GM19023 (cell line): Measurements from ENCODE around the gene C5orf15.

Experiments used
- ATAC-seq: cut with Tn5 transposase; IDR thresholded peaks from one replicate; pipeline ENCODE4 v1.9.1; 2021; ENCODE audit warnings: mild to moderate bottlenecking, moderate library complexity; ENCODE audit not compliant: unreplicated experiment

The C5orf15 gene

GRCh38 chr5:133968204-133968980, at the start of gene C5orf15:
Gene C5orf15, minus strand, starts transcription at chr5:133968625. Its CDS starts 41 bp downstream, at chr5:133968584.
- ATAC-seq: peak; percentile 98

GRCh38 chr5:134008266-134008749, 39.9 kb upstream of the C5orf15 start:
- no peak for ATAC-seq

GRCh38 chr5:134007581-134008265, 39.3 kb upstream of the C5orf15 start:
- no peak for ATAC-seq

GRCh38 chr5:134006115-134006514, 37.7 kb upstream of the C5orf15 start:
- no peak for ATAC-seq

GRCh38 chr5:134005417-134006061, 37.1 kb upstream of the C5orf15 start:
- ATAC-seq: no peak

- peak; percentile 74 for ATAC-seq
Observed at GRCh38 chr5:134004626-134005416, 36.4 kb upstream of the C5orf15 start, which contains the start of gene VDAC1. Gene VDAC1, minus strand, starts transcription at chr5:134004975. Its CDS starts 11,963 bp downstream, at chr5:133993012.

- ATAC-seq: peak; percentile 37
Observed at GRCh38 chr5:134003817-134004625, 35.6 kb upstream of the C5orf15 start.

- ATAC-seq: no peak
Observed at GRCh38 chr5:134003064-134003816, 34.8 kb upstream of the C5orf15 start.

- ATAC-seq: no peak
Observed at GRCh38 chr5:134001938-134002731, 33.7 kb upstream of the C5orf15 start.

GRCh38 chr5:134000696-134001453, 32.5 kb upstream of the C5orf15 start:
- ATAC-seq: no peak

GRCh38 chr5:134000091-134000511, 31.7 kb upstream of the C5orf15 start:
- ATAC-seq: no peak

GRCh38 chr5:133998807-133999206, 30.4 kb upstream of the C5orf15 start:
- ATAC-seq: no peak

GRCh38 chr5:133998042-133998441, 29.6 kb upstream of the C5orf15 start:
- ATAC-seq: no peak

GRCh38 chr5:133996683-133997252, 28.3 kb upstream of the C5orf15 start:
- ATAC-seq: no peak

- no peak for ATAC-seq
Observed at GRCh38 chr5:133995883-133996563, 27.6 kb upstream of the C5orf15 start.

- ATAC-seq: no peak
Observed at GRCh38 chr5:133995341-133995740, 26.9 kb upstream of the C5orf15 start.

GRCh38 chr5:133994990-133995333, 26.5 kb upstream of the C5orf15 start:
- ATAC-seq: no peak
